NCI-H2081 (cell line): ENCODE results near the gene IGF2R.
"Not testable (repeated sequence)": the region's sequence is repeated elsewhere in the genome, so short reads cannot be mapped to it uniquely, and the experiment has no call there.

ENCODE experiments used
- DNase-seq, 2 experiments: peaks; one replicate each; lab custom pipeline; 2025; lab: John Stamatoyannopoulos, UW

The IGF2R gene

DNA sequence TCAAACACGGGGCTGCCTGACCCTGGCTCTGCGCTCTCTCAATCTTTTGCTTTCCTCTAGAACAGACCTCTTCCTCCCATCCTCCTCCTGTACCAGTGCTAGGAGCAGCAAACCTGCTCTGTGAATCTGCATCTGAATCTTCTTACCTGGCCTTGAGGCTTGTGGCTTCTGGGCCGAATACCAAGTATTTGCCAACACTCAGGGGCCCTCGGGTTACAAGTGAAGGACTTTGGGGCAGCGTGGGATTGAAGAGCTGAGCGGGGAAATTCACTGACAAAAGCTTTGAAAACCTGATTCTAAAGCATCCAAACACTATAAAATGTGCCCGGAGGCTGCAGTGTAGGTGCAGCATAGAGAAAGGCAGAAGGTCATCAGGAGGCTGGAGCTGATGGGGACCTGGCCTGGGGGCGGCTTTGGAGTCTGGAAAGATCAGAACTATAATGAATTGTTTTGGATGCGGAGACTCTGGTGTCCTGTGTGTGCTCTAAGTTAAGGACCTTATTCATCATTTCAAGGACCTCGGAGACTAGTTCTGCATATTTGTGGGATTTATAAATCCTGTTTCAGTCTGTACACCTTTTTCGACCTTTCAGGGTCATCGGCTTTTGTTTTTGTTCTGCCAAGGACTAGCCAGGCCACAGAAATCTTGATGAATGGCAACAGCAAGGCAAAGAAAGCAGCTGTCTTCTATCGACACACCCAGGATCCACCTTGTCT, 16.4 kb upstream of the IGF2R start:
- no peak for DNase-seq

DNA sequence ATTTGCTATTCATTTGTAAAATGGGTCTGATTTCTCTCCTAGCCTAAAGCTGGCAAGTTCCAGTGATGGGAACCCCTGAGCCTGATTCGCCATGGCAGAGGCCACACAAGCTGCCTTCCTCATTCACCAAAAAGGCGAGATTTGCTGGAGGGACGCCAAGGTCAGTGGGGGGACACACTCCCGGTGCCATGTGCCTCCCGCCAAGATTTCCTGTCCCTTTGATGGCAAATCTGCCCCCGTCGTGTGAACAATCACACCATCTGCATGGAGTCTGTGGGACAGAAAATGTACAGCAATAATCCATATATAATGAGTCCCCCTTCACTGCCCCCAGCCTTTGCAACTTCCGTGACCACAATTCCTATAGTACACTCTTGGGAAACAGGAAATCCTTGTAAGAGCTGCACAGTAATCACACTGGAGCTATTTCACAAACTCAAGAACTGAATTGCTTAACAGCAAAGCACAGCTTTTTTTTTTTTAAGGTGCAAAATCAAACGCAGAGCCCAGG, 15.7 kb upstream of the IGF2R start:
- no peak for DNase-seq

DNA sequence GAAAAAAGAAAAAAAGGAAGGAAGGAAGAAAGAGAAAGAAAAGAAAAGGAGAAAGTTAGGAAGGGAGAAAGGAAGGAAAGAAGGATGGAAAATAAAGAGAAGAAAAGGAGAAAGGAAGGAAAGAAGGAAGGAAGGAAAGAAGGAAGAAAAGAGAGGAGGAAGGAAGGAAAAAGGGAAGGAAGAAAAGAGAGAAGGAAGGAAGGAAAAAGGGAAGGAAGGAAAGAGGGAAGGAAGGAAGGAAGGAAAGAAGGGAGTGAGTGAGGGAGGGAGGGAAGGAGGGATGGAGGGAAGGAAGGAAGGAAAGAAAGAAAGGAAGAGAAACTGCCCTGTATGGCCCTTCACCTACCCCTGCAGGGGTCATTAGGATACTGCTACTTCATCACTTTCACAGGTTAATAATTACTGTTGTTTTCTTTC, 12.9 kb upstream of the IGF2R start:
- no peak for DNase-seq

DNA sequence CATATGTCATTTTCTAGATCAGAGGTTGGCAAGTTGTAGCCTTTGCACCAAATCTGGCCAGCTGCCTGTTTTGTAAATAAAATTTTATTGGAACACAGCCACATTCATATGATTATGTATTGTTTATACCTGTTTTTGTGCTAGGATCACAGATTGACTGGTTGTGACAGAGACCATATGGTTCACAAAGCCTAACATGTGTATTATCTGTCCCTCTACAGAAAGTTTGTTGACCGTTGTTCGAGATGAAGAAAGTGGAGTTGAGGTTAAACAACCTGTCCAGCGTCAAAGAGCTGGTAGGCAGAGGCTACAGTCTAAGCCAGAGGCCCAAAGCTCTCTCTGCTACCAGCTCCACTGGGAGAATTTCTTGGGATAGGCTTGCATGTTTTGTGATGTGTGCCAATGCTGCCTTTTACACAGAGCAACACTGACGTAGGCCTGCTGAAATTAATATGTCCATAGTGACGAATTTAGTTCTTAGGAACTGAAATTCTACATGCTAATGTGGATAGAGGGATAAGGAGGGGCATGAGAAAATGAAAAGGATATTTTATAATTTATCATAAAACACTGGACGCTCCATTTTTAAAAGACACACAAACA, 11.7 kb upstream of the IGF2R start:
- DNase-seq: no peak

DNA sequence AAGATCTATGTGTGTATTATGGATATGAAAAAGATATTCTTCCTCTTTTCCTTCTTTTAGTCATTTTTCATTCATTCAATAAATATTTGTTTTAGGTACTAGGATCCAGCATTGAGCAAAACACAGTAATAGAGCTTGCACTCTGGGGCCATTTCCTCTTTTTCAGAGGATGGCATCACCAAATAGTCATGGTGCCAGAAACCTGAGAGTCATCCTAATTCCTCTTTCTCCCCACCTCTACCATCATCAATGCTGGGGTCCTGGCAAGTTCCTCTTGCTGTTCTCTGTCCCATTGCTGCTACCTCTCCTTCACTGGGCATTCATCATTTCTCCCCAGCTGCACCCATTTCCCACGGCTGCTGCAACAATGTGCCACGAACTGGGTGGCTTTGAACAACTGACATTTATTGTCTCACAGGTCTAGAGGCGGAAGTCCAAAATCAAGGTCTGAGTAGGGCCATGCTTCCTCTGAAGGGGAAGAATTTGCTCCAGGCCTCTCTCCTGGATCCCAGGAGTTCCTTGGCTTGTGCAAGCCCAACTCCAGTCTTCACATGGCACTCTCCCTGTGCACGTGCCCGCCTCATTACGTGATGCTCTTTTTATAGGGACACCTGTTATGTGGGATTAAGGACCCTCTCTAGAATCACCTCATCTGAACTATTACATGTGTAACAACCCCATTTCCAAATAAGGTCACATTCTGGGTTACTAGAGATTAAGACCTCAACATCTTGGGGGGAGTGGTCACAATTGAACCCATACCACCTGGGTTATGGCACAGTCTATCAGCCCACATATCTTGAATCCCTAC, 9.5 kb upstream of the IGF2R start:
- no peak for DNase-seq

DNA sequence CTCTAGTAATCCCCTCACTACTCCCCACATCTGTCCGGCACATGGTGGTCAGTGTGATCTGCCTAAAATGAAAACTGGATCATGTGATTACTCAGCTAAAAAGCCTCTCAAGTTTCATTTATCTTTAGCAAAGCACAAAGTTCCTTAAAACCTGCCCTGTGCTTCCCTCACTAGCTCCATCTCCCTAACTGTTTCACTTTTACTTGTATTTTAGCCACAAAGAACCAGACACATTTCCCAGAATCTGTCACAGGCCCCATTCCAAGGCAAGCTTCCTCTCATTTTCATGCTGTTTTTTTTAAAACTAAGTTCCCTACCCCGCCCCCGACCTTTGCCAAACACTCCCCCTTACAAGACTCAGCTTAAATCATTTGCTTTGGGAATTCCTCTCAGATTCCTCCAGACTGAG, 8.9 kb upstream of the IGF2R start:
- DNase-seq: no peak

DNA sequence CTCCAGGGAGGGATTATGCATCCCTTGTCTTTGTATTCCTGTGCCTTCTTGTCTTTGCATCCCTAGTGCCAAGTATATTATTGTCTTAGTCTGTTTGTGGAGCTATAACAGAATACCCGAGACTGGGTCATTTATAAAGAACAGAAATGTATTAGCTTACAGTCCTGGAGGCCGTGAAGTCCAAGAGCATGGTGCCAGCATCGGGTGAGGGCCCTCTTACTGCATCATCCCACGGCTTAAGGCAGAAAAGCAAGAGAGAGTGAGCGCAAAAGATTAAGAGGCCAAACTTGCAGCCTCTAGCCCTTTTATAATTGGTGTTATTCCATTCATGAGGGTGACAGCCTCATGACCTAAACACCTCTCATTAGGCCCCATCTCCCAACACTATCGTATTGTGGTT, 8.4 kb upstream of the IGF2R start:
- no peak for DNase-seq

DNA sequence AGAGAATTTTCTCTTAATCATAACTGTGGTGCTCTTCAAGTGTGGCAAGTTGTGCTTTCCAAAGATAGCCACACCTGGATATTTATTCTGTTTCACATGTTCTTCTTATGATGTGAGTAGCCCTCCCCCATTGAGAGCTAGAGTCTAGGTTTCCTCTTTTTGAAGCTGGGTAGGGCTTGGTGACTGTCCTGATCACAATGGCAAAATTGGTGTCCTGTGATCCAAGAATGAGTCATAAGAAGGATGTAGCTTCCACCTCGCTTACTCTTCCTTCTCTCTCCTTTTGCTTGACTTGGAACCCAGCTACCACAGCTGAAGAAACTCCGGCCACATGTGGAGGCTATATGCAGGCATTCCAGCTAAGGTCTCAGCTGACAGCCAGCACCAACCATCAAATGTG, 7.4 kb upstream of the IGF2R start:
- no peak for DNase-seq

DNA sequence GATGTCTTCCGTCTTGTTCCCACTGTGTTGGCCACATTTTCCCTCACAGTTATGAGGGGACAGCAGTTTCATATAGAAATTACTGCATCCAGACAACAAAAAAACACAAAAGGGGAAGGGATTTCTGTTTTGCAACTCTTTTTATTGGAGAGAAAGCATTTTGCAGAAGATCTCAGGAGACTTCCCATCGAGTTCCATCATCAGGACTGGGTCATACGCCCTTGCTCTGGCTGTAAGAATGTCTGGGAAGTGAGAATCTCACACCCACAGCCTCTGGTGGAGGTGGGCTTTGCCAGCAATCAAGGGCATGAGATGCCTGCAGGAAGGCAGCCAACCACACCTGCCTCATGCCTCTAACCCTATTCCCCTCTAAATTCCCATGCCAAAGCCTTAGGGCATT, 5.8 kb upstream of the IGF2R start:
- no peak for DNase-seq

DNA sequence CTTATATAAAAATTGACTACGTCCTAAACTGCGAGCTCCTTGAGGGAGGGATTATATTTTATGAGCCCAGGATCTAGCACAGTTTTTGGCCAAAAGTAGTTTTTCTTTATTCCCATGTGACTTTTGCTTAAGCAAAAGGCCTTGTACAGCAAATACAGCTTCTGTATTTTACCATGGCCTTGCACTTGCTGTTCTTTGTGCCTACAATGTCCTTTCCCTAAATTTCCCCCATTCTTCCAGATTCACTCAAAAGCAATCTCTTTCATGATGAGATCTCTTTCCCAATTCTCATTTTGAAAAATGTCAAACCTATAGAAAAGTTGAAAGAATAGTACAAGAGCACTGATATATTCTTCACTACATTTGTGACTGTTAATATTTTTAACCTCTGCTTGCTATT, 4.8 kb upstream of the IGF2R start:
- no peak for DNase-seq

DNA sequence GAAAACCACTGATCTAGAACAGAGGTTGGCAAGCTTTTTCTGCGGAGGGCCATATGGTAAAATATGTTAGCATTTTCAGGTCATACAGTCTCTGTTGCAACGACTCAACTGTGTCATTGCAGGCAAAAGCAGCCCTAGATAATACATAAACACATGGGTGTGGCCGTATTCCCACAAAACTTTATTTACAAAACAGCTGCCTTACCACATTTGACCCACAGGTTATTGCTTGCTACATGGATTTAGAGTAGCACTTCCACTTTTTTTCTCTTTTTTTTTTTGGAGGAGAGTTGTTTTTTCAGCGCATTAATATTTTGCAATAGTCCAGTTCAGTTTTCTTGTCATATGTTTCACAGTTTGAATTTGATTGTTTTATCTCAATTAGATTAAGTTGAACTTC, 2.5 kb upstream of the IGF2R start:
- DNase-seq: no peak

DNA sequence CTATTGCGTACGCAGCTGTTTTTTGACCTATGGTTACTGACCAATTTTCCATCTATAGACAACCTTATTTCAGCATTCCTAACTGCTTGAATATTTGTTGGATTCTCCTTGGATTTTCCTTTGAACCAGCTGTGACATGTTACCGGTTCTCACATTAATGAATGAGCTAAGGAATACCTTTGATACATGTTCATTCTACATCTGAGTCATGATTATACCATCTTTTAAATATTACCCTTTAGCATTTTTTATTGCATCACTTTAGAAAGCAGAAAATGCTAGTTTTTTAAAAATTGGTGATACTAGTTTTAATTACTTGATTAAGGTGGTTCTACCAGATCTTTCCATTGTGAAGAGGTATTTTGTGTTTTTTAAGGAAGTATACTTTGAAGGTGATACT, 1.9 kb upstream of the IGF2R start:
- no peak for DNase-seq

DNA sequence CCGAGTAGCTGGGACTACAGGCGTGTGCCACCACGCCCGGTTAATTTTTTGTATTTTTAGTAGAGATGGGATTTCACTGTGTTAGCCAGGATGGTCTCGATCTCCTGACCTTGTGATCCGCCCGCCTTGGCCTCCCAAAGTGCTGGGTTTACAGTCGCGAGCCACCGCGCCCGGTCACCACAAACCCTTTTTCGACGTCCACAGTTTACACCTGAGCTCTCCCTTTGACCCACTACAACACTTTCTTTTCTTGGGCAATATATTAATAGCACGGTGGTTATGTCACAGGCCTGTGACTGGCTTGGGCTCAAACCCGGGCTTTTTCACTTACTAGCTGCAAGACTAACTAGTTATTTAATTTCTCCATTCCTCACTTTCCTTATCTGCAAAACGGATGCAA, 1.3 kb upstream of the IGF2R start:
- not testable (repeated sequence) for DNase-seq

DNA sequence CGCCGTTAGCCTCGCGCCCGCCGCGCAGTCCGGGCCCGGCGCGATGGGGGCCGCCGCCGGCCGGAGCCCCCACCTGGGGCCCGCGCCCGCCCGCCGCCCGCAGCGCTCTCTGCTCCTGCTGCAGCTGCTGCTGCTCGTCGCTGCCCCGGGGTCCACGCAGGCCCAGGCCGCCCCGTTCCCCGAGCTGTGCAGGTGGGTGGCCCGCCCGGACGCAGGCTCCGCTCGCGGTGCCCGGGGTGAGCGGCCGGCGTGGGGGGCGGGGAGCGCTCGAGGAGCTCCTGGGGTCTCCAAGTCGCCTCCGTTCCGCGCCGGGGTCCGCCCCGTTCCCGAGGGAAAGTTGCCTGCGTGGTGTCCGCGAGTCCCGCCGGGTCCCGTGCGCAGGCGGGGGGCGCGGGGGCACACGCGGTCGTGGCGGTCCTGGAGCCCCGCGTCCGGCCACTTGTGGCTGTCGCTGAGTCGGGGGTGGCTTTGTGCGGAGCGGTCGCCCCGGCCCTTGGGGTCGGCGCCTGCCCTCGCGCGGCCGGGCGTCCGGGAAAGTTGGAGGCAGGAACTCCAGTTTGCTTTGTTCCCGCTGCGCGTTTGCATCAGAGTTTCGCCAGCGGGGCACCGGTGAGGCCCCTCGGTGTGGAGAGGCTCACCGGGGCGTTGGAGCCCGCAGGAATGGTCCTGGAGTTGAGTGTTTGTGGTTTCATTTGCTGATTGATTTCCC, 476 bp downstream of the IGF2R start:
- DNase-seq: no peak

DNA sequence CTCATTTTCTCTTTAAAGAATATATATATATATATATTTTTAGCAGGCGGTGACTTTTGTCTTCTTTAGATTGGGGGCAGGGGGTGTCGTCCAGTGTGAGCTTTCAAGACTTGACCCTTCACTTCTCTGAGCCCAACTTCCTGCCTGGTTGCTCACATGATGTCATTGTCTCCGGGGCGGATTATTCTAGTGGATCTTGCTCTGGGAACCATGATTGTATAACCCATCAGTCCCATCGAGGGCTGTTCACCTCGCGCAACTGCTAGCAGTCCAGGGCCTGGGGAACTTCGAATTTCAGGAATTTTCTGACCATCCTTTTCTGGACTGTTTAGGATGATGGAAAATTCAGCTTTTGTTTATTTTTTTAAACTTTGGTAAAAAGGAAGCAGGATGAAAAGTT, 1.0 kb downstream of the IGF2R start:
- peak in 1 of 2 experiments; percentile 25 for DNase-seq

DNA sequence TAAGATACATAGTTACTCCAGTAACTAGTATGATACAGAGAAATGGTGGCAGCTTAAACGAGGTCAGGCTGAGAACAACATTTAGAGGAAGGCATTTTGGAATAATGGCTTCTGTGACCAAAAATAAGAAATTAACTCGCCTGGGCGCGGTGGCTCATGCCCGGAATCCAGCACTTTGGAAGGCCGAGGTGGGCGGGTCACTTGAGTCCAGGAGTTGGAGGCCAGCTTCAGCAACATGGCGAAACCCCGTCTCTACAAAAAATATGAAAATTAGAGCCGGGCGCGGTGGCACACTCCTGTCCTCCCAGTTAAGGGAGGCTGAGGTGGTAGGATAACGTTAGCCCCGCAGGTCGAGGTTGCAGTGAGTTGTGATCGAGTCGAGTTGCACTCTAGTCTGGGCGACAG, 1.8 kb downstream of the IGF2R start:
- no peak for DNase-seq

DNA sequence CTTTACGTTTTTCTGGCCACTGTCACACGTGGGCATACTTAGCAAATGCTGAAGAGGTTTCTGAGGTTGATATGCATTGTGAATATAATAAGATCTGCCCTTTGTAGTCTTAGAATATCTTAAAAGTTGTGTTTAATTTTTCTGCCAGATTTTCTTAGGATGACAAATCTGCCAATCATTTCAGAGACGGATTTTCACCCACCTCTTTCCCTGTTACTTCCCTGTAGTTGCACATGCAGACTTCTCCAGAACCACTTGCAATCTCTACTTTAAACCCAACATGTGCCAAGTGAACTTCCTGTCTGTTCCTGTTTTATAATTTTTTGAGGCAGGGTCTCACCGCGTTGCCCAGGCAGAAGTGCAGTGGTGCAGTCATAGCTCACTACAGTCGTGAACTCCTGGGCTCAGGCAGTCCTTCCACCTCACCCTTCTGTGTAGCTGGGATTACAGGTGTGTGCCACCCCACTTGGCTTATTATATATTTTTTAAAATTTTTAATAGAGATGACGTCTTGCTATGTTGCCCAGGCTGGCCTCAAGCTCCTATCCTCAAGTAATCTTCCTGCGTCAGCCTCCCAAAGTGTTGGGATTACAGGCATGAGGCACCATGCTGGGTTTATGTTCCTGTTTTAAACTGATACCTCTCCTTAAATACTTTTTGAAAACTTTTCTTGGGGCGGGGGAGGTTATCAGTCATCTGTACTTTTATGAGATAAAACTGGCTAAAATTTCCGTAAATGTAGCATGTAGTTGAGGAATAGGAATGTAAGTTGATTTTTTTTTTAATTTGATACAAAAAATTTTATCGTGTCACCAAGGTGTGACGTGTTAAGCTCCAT, 2.7 kb downstream of the IGF2R start:
- DNase-seq: no peak

DNA sequence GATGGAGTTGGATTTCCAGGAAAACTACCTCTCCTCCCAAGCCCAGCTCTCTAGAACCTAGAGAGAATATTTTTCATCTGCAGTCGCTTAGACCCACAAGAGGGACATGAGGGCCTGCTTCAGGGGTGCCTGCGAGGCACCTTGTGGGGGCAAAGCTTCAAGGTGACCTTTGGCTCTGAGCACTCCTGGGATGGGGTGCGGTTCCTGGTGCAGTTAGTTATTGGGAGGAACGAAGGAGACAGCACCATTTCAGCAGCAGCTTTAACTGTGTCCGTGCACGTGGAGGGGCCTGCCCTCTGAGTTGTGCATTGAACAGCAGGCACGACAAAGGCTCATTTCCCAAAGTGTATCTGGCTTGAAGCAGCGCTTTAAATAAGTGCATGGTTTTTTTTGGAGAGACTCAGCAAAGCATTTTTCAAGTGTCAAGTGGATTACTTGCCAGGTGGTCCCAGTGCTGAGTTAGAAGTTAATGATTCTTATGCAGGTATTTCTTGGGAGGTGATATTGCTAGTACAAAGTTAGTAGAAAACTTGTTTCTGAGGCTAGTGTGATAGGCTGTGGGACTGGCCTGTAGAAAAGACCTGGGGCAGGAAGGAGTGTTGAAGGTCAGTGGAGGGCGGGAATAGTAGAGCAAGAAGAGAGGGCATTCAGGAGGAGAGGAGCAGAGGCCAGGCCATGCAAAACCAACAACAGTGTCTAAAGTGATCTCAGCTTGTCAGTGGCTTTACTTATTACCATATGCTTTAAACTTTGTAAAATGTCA, 3.8 kb downstream of the IGF2R start:
- no peak for DNase-seq

DNA sequence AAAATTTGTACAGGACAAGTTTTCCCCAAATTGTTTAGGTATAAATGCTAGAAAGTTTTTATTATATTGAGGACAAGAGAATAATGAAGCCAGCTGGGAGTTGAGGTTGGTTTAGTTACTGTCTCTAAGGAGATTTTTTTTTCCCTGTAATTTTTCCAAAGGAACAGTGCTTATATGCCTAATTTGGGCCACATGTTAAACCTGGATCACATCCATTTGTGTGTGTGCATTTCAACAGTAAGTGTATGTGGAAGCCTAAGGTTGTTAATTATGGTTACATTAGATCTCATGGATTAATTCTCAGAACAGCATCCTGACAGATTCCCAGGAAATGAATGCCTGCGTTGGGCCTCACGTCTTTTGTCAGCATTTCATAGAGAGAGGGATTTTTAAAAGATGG, 4.5 kb downstream of the IGF2R start:
- peak in 1 of 2 experiments; percentile 29 for DNase-seq

DNA sequence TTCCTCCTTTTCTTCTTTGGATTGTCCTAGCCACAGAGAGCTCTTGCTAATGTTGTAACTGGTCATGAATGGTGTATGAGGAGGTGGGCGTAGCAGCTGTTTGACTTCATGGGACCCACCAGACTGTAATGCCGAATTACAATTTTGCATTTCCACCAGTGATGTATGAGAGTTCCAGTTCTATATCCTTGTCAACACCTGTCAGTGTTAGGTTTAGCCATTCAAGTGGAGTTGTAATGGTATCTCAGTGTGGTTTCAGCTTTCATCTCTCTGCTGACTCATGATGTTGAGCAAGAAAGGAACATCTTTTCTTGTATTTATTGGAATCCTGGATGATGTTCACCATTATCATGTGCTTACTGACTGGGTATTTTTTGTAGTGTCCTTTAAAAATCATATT, 5.1 kb downstream of the IGF2R start:
- DNase-seq: no peak

DNA sequence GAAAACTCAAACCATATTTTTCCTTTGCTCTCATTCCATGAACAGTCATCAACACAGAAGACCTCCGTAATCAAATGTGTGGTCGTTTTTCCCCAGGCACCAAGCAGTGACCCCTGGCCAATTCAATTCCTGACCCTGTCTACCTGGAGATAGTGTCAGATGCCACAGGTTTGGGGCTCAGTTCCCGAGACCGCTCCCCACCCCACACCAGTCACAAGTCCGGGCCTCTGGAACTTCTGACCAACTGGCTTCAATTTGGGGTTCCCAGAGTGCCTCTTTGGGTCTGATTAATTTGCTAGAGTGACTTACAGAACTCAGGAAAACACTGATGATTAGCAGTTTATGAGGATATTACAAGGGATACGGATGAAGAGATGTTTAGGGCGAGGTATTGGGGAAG, 6.0 kb downstream of the IGF2R start:
- DNase-seq: no peak
